HK-2 (cell line): ENCODE data around the gene ARHGEF3.
A peak's percentile ranks its signal among the peaks of the same experiment; 100 is the strongest.
"Not testable (repeated sequence)": the region's sequence is repeated elsewhere in the genome, so short reads cannot be mapped to it uniquely, and the experiment has no call there.

Experiments used
- DNase-seq: peaks from one replicate; pipeline ENCODE4 v3.0.0-alpha.2; 2018; ENCODE audit not compliant: unreplicated experiment

The ARHGEF3 gene

GRCh38 chr3:56772952-56773938 is 28.5 kb downstream of the ARHGEF3 start:
- DNase-seq: no peak

- DNase-seq: no peak
These were observed 30.4 kb downstream of the ARHGEF3 start for GRCh38 chr3:56771376-56771775.

- DNase-seq: no peak
These were observed 32.5 kb downstream of the ARHGEF3 start for GRCh38 chr3:56769116-56769707.

- DNase-seq: no peak
These were observed 36.7 kb downstream of the ARHGEF3 start for GRCh38 chr3:56764904-56765547.

GRCh38 chr3:56764184-56764583 is 37.6 kb downstream of the ARHGEF3 start:
- no peak for DNase-seq

- no peak for DNase-seq
These were observed 38.5 kb downstream of the ARHGEF3 start for GRCh38 chr3:56763233-56763632.

- DNase-seq: no peak
These were observed 39.0 kb downstream of the ARHGEF3 start for GRCh38 chr3:56762718-56763117.

GRCh38 chr3:56761887-56762651 is 39.7 kb downstream of the ARHGEF3 start:
- DNase-seq: no peak

GRCh38 chr3:56761023-56761422 is 40.7 kb downstream of the ARHGEF3 start:
- DNase-seq: no peak

- no peak for DNase-seq
These were observed 42.2 kb downstream of the ARHGEF3 start for GRCh38 chr3:56759532-56759931.

GRCh38 chr3:56758539-56758981 is 43.2 kb downstream of the ARHGEF3 start:
- DNase-seq: peak; percentile 16

- not testable (repeated sequence) for DNase-seq
These were observed 43.7 kb downstream of the ARHGEF3 start for GRCh38 chr3:56758042-56758441.

GRCh38 chr3:56754741-56755417 is 46.9 kb downstream of the ARHGEF3 start:
- DNase-seq: no peak

- no peak for DNase-seq
These were observed 48.4 kb downstream of the ARHGEF3 start for GRCh38 chr3:56753206-56753820.

GRCh38 chr3:56751056-56751707 is 50.6 kb downstream of the ARHGEF3 start:
- DNase-seq: no peak

GRCh38 chr3:56748663-56749231 is 53.0 kb downstream of the ARHGEF3 start:
- DNase-seq: no peak

- peak; percentile 1 for DNase-seq
These were observed 54.6 kb downstream of the ARHGEF3 start for GRCh38 chr3:56747150-56747549.

GRCh38 chr3:56744016-56744415 is 57.7 kb downstream of the ARHGEF3 start:
- no peak for DNase-seq

- no peak for DNase-seq
These were observed 58.9 kb downstream of the ARHGEF3 start for GRCh38 chr3:56742887-56743286.

- no peak for DNase-seq
These were observed 62.7 kb downstream of the ARHGEF3 start for GRCh38 chr3:56739036-56739435.
